SK-N-SH (cell line): Measurements from ENCODE around the gene COL25A1. TPM values are rescaled to one million over a fixed set of nuclear protein-coding genes. Genes with fewer than 3 reads are reported as not detected.

ENCODE experiments used
- CTCF ChIA-PET: fragments of 300-600, 350-600 bp; formaldehyde crosslinking; extraction: SDS; loops from one replicate; lab custom pipeline; 2021; lab: Yijun Ruan, JAX
- POLR2A ChIA-PET: fragments of 350-600 bp; sonication (Branson Sonifier 250); formaldehyde crosslinking; extraction: SDS; loops from one replicate; lab custom pipeline; 2020; ENCODE audit warnings: antibody characterized with exemption, inconsistent platforms; lab: Yijun Ruan, JAX
- DNase-seq: peaks from one replicate; pipeline ENCODE4 v3.0.0; 2012
- H2AFZ ChIP-seq: fragments of 200-600 bp; sonication (generic); 2 replicates; pipeline ENCODE4 v1.8.1; 2016; ENCODE audit warnings: antibody characterized with exemption, mild to moderate bottlenecking, low read depth
- H3F3A ChIP-seq: fragments of 200-600 bp; sonication (generic); replicated peaks from 2 replicates; pipeline ENCODE3; 2016; ENCODE audit warnings: antibody characterized with exemption, mild to moderate bottlenecking; ENCODE audit not compliant: insufficient read depth
- H3K27ac ChIP-seq, 2 experiments: fragments of 200-500 bp in 1 of 2; fragments of 200-600 bp in 1 of 2; sonication (Bioruptor generic) in 1 of 2; sonication (generic), shearing (Covaris generic) in 1 of 2; 2 replicates each; pipeline versions ENCODE4 v1.5.1 to v1.6.1; 2014 to 2016; ENCODE audit warnings: low read depth in 2 of 2, inconsistent platforms in 1 of 2, low read length in 1 of 2, mild to moderate bottlenecking in 1 of 2, mixed read lengths in 1 of 2
- H3K27me3 ChIP-seq: fragments of 200-600 bp; sonication (generic), shearing (Covaris generic); 2 replicates; pipeline ENCODE4 v1.6.1; 2016; ENCODE audit warnings: mixed run types; ENCODE audit not compliant: insufficient read depth
- H3K36me3 ChIP-seq, 2 experiments: fragments of 200-500 bp in 1 of 2; fragments of 200-600 bp in 1 of 2; sonication (Bioruptor generic) in 1 of 2; sonication (generic) in 1 of 2; replicated peaks in 1 of 2; 2 replicates each; pipeline versions ENCODE3 to v1.5.1; 2014 to 2016; ENCODE audit warnings: low read length in 1 of 2, mild to moderate bottlenecking in 1 of 2; ENCODE audit not compliant: insufficient read depth in 2 of 2, control insufficient read depth in 1 of 2
- H3K4me1 ChIP-seq, 2 experiments: fragments of 200-500 bp in 1 of 2; fragments of 200-600 bp in 1 of 2; sonication (Bioruptor generic) in 1 of 2; sonication (generic), shearing (Covaris generic) in 1 of 2; 2 replicates each; pipeline versions ENCODE4 v1.5.1 to v1.6.1; 2014 to 2016; ENCODE audit warnings: low read depth in 1 of 2, low read length in 1 of 2, mixed run types in 1 of 2; ENCODE audit not compliant: insufficient read depth in 2 of 2, control insufficient read depth in 1 of 2
- H3K4me2 ChIP-seq: fragments of 200-600 bp; sonication (generic), shearing (Covaris generic); 2 replicates; pipeline ENCODE4 v1.6.1; 2017; ENCODE audit warnings: mixed run types
- H3K4me3 ChIP-seq, 2 experiments: fragments of 200-500 bp in 1 of 2; fragments of 200-600 bp in 1 of 2; sonication (Bioruptor generic) in 1 of 2; sonication (generic), shearing (Covaris generic) in 1 of 2; 2 replicates each; pipeline versions ENCODE4 v1.5.1 to v1.8.1; 2014 to 2016; ENCODE audit warnings: low read depth in 2 of 2, inconsistent platforms in 1 of 2, low read length in 1 of 2, mild to moderate bottlenecking in 1 of 2, mixed read lengths in 1 of 2, moderate library complexity in 1 of 2
- H3K79me2 ChIP-seq: fragments of 200-600 bp; sonication (generic); 2 replicates; pipeline ENCODE4 v1.8.1; 2017; ENCODE audit warnings: mild to moderate bottlenecking; ENCODE audit not compliant: insufficient read depth
- H3K9ac ChIP-seq: fragments of 200-600 bp; sonication (generic); 2 replicates; pipeline ENCODE4 v1.6.1; 2017; ENCODE audit warnings: mixed run types
- H3K9me2 ChIP-seq: fragments of 200-600 bp; sonication (generic); 2 replicates; pipeline ENCODE4 v1.6.1; 2017; ENCODE audit warnings: mixed run types
- H3K9me3 ChIP-seq: fragments of 200-600 bp; sonication (generic); 2 replicates; pipeline ENCODE4 v1.6.1; 2017; ENCODE audit warnings: mixed run types, mild to moderate bottlenecking, moderate library complexity
- H4K20me1 ChIP-seq: fragments of 200-600 bp; sonication (generic); 2 replicates; pipeline ENCODE4 v1.6.1; 2017; ENCODE audit warnings: mild to moderate bottlenecking, mixed run types; ENCODE audit not compliant: insufficient read depth
- ELF1 ChIP-seq: IDR thresholded peaks from 2 replicates; pipeline ENCODE4 v1.4.0; 2012
- EP300 ChIP-seq, 2 experiments: IDR thresholded peaks; 2 replicates each; pipeline versions ENCODE4 v1.4.0 to v1.6.1; 2012; ENCODE audit warnings: borderline replicate concordance in 1 of 2, low read depth in 1 of 2, low read length in 1 of 2
- FOXM1 ChIP-seq: IDR thresholded peaks from 2 replicates; pipeline ENCODE4 v1.4.0; 2012; ENCODE audit warnings: low read depth, mild to moderate bottlenecking
- GATA2 ChIP-seq: sonication (generic); formaldehyde crosslinking; IDR thresholded peaks from 2 replicates; pipeline ENCODE4 v1.5.0; 2020; ENCODE audit warnings: mild to moderate bottlenecking, missing genetic modification reagents
- MEF2A ChIP-seq: IDR thresholded peaks from 2 replicates; pipeline ENCODE4 v1.4.0; 2012; ENCODE audit warnings: low read depth, borderline replicate concordance
- MXI1 ChIP-seq: IDR thresholded peaks from 2 replicates; pipeline ENCODE4 v1.6.1; 2012; ENCODE audit warnings: mild to moderate bottlenecking, low read depth, low read length, improper control_type of control experiment
- NFIC ChIP-seq: IDR thresholded peaks from 2 replicates; pipeline ENCODE4 v1.4.0; 2012; ENCODE audit warnings: borderline replicate concordance
- NRF1 ChIP-seq: IDR thresholded peaks from 2 replicates; pipeline ENCODE4 v1.6.1; 2012; ENCODE audit warnings: low read depth, mild to moderate bottlenecking, low read length
- TCF12 ChIP-seq: IDR thresholded peaks from 2 replicates; pipeline ENCODE4 v1.4.0; 2012
- WGBS: methylation state at CpG from one replicate; pipeline ENCODE4 v1.1.6; 2017; ENCODE audit warnings: low lambda C conversion rate; 5-methylcytosine and 5-hydroxymethylcytosine counted together
- polyA plus RNA-seq, 3 experiments: library from polyadenylated mRNA; depleted of rRNA; stranded (reverse); fragments of >200 nt; gene quantifications; 2 replicates each; pipeline ENCODE4 v1.2.3, GENCODE V29; 2012
- TF ChIP-seq, protein P1 (sequence below): fragments of 150-350 bp; IDR thresholded peaks from 2 replicates; pipeline ENCODE4 v1.6.1; 2016; ENCODE audit warnings: mild to moderate bottlenecking, low read depth, low read length
- TF ChIP-seq, protein P2 (sequence below): IDR thresholded peaks from 2 replicates; pipeline ENCODE4; 2012
- TF ChIP-seq, protein P3 (sequence below): IDR thresholded peaks from 2 replicates; pipeline ENCODE4 v1.4.0; 2012; ENCODE audit warnings: low read depth
- TF ChIP-seq, protein P4 (sequence below): fragments of 200-600 bp; sonication (generic); IDR thresholded peaks from 2 replicates; pipeline ENCODE4 v1.6.1; 2017; ENCODE audit warnings: antibody characterized with exemption, mild to moderate bottlenecking, moderate library complexity
- TF ChIP-seq, protein P5 (sequence below): IDR thresholded peaks from 2 replicates; pipeline ENCODE4 v1.4.0; 2012; ENCODE audit warnings: low read depth, borderline replicate concordance

COL25A1 gene
- polyA plus RNA-seq, 1 of the 3 experiments (the other 2 are of a cell fraction), result not detected

DNA sequence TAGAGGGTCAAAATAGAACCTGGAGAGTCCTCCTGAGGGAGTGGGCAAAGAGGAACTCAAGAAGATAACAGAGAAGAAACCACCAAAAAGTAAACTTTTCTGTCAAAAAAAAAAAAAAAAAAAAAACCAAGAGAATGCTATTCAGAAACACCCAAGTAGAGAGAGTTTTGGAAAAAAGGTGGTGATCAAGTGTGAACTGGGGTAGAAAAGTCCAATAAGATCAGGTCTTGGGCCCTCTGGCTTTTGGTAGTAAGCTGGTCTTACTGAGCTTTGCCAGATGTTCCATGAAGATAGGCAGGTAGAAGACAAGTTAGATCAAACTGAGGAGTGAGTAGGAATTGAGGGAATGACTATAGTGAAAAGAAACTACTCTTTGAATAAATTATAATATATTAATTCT, 167.5 kb downstream of the COL25A1 start:
- Histone ChIP-seq H3K9me2 (no peaks in the 10 kb centered on the region), H3K9ac (no peak overlapping the region), H3K27ac (no peak overlapping the region), H3K27me3 (0 out of 2 replicates have a peak, but pooled peaks cover 6% of the 10 kb centered on the region), H3K79me2 (no peaks in the 10 kb centered on the region), H3K36me3 (no peaks in the 10 kb centered on the region), H2AFZ (no peak overlapping the region), H3K9me3 (no peaks in the 10 kb centered on the region), H3F3A (no peaks in the 10 kb centered on the region), H4K20me1 (no peaks in the 10 kb centered on the region), H3K4me3 (no peak overlapping the region), H3K4me1 (no peaks in the 10 kb centered on the region), H3K4me2 (no peak overlapping the region)
- TF ChIP-seq FOXM1 (no peak), ELF1 (no peak), TCF12 (no peak), MEF2A (no peak), EP300 (IDR thresholded peaks at IDR 0.05; ENCODE audit: borderline replicate concordance in 1 of 2, low read depth in 1 of 2, low read length in 1 of 2) (no peak)
- TF ChIP-seq, protein P1, sequence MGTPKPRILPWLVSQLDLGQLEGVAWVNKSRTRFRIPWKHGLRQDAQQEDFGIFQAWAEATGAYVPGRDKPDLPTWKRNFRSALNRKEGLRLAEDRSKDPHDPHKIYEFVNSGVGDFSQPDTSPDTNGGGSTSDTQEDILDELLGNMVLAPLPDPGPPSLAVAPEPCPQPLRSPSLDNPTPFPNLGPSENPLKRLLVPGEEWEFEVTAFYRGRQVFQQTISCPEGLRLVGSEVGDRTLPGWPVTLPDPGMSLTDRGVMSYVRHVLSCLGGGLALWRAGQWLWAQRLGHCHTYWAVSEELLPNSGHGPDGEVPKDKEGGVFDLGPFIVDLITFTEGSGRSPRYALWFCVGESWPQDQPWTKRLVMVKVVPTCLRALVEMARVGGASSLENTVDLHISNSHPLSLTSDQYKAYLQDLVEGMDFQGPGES, result no peak
- TF ChIP-seq, protein P2, sequence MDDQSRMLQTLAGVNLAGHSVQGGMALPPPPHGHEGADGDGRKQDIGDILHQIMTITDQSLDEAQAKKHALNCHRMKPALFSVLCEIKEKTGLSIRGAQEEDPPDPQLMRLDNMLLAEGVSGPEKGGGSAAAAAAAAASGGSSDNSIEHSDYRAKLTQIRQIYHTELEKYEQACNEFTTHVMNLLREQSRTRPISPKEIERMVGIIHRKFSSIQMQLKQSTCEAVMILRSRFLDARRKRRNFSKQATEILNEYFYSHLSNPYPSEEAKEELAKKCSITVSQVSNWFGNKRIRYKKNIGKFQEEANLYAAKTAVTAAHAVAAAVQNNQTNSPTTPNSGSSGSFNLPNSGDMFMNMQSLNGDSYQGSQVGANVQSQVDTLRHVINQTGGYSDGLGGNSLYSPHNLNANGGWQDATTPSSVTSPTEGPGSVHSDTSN, result no peak
- TF ChIP-seq, protein P3, sequence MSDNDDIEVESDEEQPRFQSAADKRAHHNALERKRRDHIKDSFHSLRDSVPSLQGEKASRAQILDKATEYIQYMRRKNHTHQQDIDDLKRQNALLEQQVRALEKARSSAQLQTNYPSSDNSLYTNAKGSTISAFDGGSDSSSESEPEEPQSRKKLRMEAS, result no peak
- POLR2A ChIA-PET, result no interaction called here
- CTCF ChIA-PET, result no interaction called here
- no peak for DNase-seq

DNA sequence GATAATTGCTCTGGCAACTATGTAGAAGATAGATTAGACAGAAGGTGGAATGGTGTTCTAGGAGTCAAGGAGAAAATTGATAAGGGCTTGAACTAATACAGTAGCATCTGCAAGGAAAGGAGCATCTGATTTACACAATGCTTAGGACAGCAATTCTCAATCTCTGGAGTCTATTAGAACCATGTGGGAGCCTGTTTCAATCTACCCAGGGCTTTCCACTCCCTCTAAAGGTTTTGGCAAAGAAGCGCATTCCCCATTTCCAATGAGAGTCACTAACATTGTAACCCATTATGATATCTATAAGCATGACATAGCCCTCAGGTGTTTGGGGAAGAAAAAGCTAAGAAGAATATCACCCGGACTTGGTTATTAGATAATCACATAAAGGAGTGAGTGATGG, 168.2 kb downstream of the COL25A1 start:
- H3K4me3 ChIP-seq, result 0 out of 4 replicates have a peak overlapping the region, but pooled peaks of 1 of the 2 experiments have one; percentile 9
- no peaks in the 10 kb centered on the region for H4K20me1 ChIP-seq
- H3K9me2 ChIP-seq, result no peaks in the 10 kb centered on the region
- DNase-seq, result no peak
- WGBS, result 26% methylated on average over 2 of the region's 2 CpGs
- no peaks in the 10 kb centered on the region for H3K79me2 ChIP-seq
- H2AFZ ChIP-seq, result no peak overlapping the region
- no peak overlapping the region for H3K27ac ChIP-seq
- H3K36me3 ChIP-seq, result no peaks in the 10 kb centered on the region
- CTCF ChIA-PET, result no interaction called here
- no peak overlapping the region for H3K4me2 ChIP-seq
- no peaks in the 10 kb centered on the region for H3K9me3 ChIP-seq
- 0 out of 2 replicates have a peak, but pooled peaks cover 6% of the 10 kb centered on the region for H3K27me3 ChIP-seq
- H3K9ac ChIP-seq, result no peak overlapping the region
- no peaks in the 10 kb centered on the region for H3K4me1 ChIP-seq
- H3F3A ChIP-seq, result no peaks in the 10 kb centered on the region
- POLR2A ChIA-PET, result no interaction called here
- TF ChIP-seq, protein P4, sequence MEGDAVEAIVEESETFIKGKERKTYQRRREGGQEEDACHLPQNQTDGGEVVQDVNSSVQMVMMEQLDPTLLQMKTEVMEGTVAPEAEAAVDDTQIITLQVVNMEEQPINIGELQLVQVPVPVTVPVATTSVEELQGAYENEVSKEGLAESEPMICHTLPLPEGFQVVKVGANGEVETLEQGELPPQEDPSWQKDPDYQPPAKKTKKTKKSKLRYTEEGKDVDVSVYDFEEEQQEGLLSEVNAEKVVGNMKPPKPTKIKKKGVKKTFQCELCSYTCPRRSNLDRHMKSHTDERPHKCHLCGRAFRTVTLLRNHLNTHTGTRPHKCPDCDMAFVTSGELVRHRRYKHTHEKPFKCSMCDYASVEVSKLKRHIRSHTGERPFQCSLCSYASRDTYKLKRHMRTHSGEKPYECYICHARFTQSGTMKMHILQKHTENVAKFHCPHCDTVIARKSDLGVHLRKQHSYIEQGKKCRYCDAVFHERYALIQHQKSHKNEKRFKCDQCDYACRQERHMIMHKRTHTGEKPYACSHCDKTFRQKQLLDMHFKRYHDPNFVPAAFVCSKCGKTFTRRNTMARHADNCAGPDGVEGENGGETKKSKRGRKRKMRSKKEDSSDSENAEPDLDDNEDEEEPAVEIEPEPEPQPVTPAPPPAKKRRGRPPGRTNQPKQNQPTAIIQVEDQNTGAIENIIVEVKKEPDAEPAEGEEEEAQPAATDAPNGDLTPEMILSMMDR, result no peak
- TF ChIP-seq, protein P2, result no peak
- TF ChIP-seq MXI1, result no peak
- no peak for TF ChIP-seq GATA2 (CRISPR knock-in tag)
- TF ChIP-seq, protein P3, result no peak
- no peak for TF ChIP-seq NRF1
- TF ChIP-seq, protein P1, result no peak
- no peak for TF ChIP-seq NFIC
- TF ChIP-seq, protein P5, sequence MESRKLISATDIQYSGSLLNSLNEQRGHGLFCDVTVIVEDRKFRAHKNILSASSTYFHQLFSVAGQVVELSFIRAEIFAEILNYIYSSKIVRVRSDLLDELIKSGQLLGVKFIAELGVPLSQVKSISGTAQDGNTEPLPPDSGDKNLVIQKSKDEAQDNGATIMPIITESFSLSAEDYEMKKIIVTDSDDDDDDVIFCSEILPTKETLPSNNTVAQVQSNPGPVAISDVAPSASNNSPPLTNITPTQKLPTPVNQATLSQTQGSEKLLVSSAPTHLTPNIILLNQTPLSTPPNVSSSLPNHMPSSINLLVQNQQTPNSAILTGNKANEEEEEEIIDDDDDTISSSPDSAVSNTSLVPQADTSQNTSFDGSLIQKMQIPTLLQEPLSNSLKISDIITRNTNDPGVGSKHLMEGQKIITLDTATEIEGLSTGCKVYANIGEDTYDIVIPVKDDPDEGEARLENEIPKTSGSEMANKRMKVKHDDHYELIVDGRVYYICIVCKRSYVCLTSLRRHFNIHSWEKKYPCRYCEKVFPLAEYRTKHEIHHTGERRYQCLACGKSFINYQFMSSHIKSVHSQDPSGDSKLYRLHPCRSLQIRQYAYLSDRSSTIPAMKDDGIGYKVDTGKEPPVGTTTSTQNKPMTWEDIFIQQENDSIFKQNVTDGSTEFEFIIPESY, result no peak
